ENCODE data around the gene CLRN1.

- TF ChIP-seq CTCF (conservative IDR thresholded peaks at IDR 0.05; ENCODE audit: low read depth in 2 of 2): no peak
- no peak for TF ChIP-seq POLR2AphosphoS5 (IDR thresholded peaks at IDR 0.05; ENCODE audit: low read depth)
- no peak for TF ChIP-seq EZH2phosphoT487 (IDR thresholded peaks at IDR 0.05; ENCODE audit: unreplicated experiment)
- TF ChIP-seq ZNF331 (CRISPR knock-in tag; IDR thresholded peaks at IDR 0.05; ENCODE audit: low read depth): no peak
- TF ChIP-seq JUNB (IDR thresholded peaks at IDR 0.05; ENCODE audit: unreplicated experiment): no peak
- TF ChIP-seq CREB1 (CRISPR knock-in tag; IDR thresholded peaks at IDR 0.05; ENCODE audit: low read depth): no peak
- no peak for TF ChIP-seq EZH2 (IDR thresholded peaks at IDR 0.05; ENCODE audit: low read depth, unreplicated experiment)
- TF ChIP-seq ETS1 (IDR thresholded peaks at IDR 0.05): no peak
These were observed 59.2 kb downstream of the CLRN1 start for GRCh38 chr3:150913133-150913922.
